Activated CD4-positive, alpha-beta T cell treated with anti-CD3 and anti-CD28 coated beads for 36 hours (primary cell): ENCODE data around the gene XK. TPM values are rescaled to one million over a fixed set of nuclear protein-coding genes. Genes with fewer than 3 reads are reported as not detected.
"Not testable (repeated sequence)": the region's sequence is repeated elsewhere in the genome, so short reads cannot be mapped to it uniquely, and the experiment has no call there.

Experiments used
- ATAC-seq: fragments of 200-7000 bp; cut with Tn5 transposase; one replicate; pipeline ENCODE4 v1.10.0; 2021; ENCODE audit warnings: mild to moderate bottlenecking, moderate library complexity
- CTCF ChIA-PET: fragments of 350-600 bp; sonication (Branson Sonifier 250); formaldehyde crosslinking; loops from one replicate; lab custom pipeline; 2021; ENCODE audit warnings: antibody characterized with exemption; lab: Charles Lee
- POLR2A ChIA-PET: fragments of 350-600 bp; sonication (Branson Sonifier 250); formaldehyde crosslinking; loops from one replicate; lab custom pipeline; 2021; ENCODE audit warnings: antibody characterized with exemption, inconsistent platforms; lab: Charles Lee
- DNase-seq: peaks from one replicate; pipeline ENCODE4 v3.0.0-alpha.2; 2020
- H3K27ac Mint-ChIP-seq: one replicate; pipeline ENCODE4 v1.8.0; 2021; ENCODE audit warnings: mixed read lengths
- H3K27me3 Mint-ChIP-seq: one replicate; pipeline ENCODE4 v1.8.0; 2021; ENCODE audit warnings: mixed read lengths
- H3K36me3 Mint-ChIP-seq: one replicate; pipeline ENCODE4 v1.8.0; 2021; ENCODE audit warnings: low read depth, mixed read lengths
- H3K4me1 Mint-ChIP-seq: one replicate; pipeline ENCODE4 v1.8.0; 2021; ENCODE audit warnings: mixed read lengths
- H3K4me3 Mint-ChIP-seq: one replicate; pipeline ENCODE4 v1.8.0; 2021; ENCODE audit warnings: mild to moderate bottlenecking, moderate library complexity, mixed read lengths
- H3K9me3 Mint-ChIP-seq: one replicate; pipeline ENCODE4 v1.8.0; 2021; ENCODE audit warnings: low read depth, mixed read lengths
- intact Hi-C, 2 experiments: fragments of 100-400 bp; cut with DNase I in 1 of 2; cut with micrococcal nuclease in 1 of 2; formaldehyde crosslinking; loops; one replicate each; pipeline versions ENCODE4 v1.14.2 to v1.15.1; 2022 to 2024; cut with DNase I, micrococcal nuclease
- total RNA-seq, 2 experiments: library from RNA; stranded (reverse); gene quantifications; one replicate each; pipeline ENCODE4 v1.2.3, GENCODE V29; 2021

XK gene
- total RNA-seq = under 1 TPM in 1 of 2 experiments, not detected in 1; 0.07 TPM

- no peaks in the 10 kb centered on the region for H3K36me3 Mint-ChIP-seq
- POLR2A ChIA-PET = no interaction called here
- peak within 1 kb of the TSS; percentile 46 for H3K4me3 Mint-ChIP-seq
Observed at GRCh38 chrX:37685381-37686359, at the start of gene XK. Gene XK, plus strand, starts transcription at chrX:37685791. Its CDS starts 171 bp downstream, at chrX:37685962.

GRCh38 chrX:37638047-37638446, 47.5 kb upstream of the XK start:
- POLR2A ChIA-PET = no interaction called here
- Mint-ChIP-seq H3K4me3 (no peak overlapping the region), H3K4me1 (no peaks in the 10 kb centered on the region), H3K36me3 (no peaks in the 10 kb centered on the region), H3K27me3 (no peaks in the 10 kb centered on the region), H3K27ac (no peak overlapping the region), H3K9me3 (no peaks in the 10 kb centered on the region)
- intact Hi-C loops = no loop called here
- ATAC-seq (no peak), DNase-seq (no peak)
- CTCF ChIA-PET = no interaction called here

More at GRCh38 chrX:37685381-37686359, at the start of gene XK:
- ATAC-seq (peak; percentile 79), DNase-seq (peak; percentile 69)
- CTCF ChIA-PET = interaction anchor here (0.6 kb wide), 1 partner anchor 317 kb away, joined by 3 read pairs; no protein-coding TSS in a partner anchor
- Mint-ChIP-seq H3K27ac (no peak within 1 kb of the TSS), H3K27me3 (no peaks in the 10 kb centered on the region), H3K9me3 (no peaks in the 10 kb centered on the region), H3K4me1 (no peaks in the 10 kb centered on the region)
- intact Hi-C loops = loop anchor here in 1 of 2 experiments (10.0 kb wide), 1 partner anchor 149 kb away; no protein-coding TSS in a partner anchor

GRCh38 chrX:37640142-37640541, 45.4 kb upstream of the XK start:
- Mint-ChIP-seq H3K27me3 (no peaks in the 10 kb centered on the region), H3K9me3 (no peaks in the 10 kb centered on the region), H3K4me1 (no peaks in the 10 kb centered on the region), H3K36me3 (no peaks in the 10 kb centered on the region), H3K4me3 (no peak overlapping the region), H3K27ac (no peak overlapping the region)
- intact Hi-C loops = no loop called here
- ChIA-PET POLR2A (no interaction called here), CTCF (no interaction called here)
- DNase-seq (no peak), ATAC-seq (no peak)

GRCh38 chrX:37641859-37642258, 43.7 kb upstream of the XK start:
- Mint-ChIP-seq H3K27me3 (no peaks in the 10 kb centered on the region), H3K4me1 (no peaks in the 10 kb centered on the region), H3K4me3 (no peak overlapping the region), H3K36me3 (no peaks in the 10 kb centered on the region), H3K9me3 (no peaks in the 10 kb centered on the region), H3K27ac (no peak overlapping the region)
- DNase-seq = no peak
- ChIA-PET POLR2A (no interaction called here), CTCF (no interaction called here)
- ATAC-seq = no peak
- intact Hi-C loops = no loop called here

- ATAC-seq = no peak
- Mint-ChIP-seq H3K27me3 (no peaks in the 10 kb centered on the region), H3K4me3 (no peak overlapping the region), H3K27ac (no peak overlapping the region), H3K4me1 (no peaks in the 10 kb centered on the region), H3K9me3 (no peaks in the 10 kb centered on the region), H3K36me3 (no peaks in the 10 kb centered on the region)
- ChIA-PET POLR2A (no interaction called here), CTCF (no interaction called here)
- DNase-seq = no peak
- intact Hi-C loops = no loop called here
Observed at GRCh38 chrX:37644381-37645305, 40.9 kb upstream of the XK start.

GRCh38 chrX:37646254-37646653, 39.3 kb upstream of the XK start:
- intact Hi-C loops = no loop called here
- H3K27ac Mint-ChIP-seq = no peak overlapping the region
- CTCF ChIA-PET = no interaction called here
- ATAC-seq (no peak), DNase-seq (no peak)
- no peaks in the 10 kb centered on the region for H3K36me3 Mint-ChIP-seq
- H3K4me3 Mint-ChIP-seq = no peak overlapping the region
- POLR2A ChIA-PET = no interaction called here
- no peaks in the 10 kb centered on the region for H3K9me3 Mint-ChIP-seq
- H3K4me1 Mint-ChIP-seq = no peaks in the 10 kb centered on the region
- H3K27me3 Mint-ChIP-seq = no peaks in the 10 kb centered on the region

- H3K36me3 Mint-ChIP-seq, ATAC-seq, H3K27me3 Mint-ChIP-seq, H3K9me3 Mint-ChIP-seq, H3K27ac Mint-ChIP-seq, intact Hi-C loops, H3K4me1 Mint-ChIP-seq, POLR2A ChIA-PET, DNase-seq, H3K4me3 Mint-ChIP-seq, CTCF ChIA-PET: not testable (repeated sequence)
Observed at GRCh38 chrX:37650879-37651278, 34.7 kb upstream of the XK start.

GRCh38 chrX:37651921-37652452, 33.6 kb upstream of the XK start:
- Mint-ChIP-seq H3K27ac (no peak overlapping the region), H3K4me1 (no peaks in the 10 kb centered on the region), H3K4me3 (no peak overlapping the region), H3K9me3 (no peaks in the 10 kb centered on the region), H3K27me3 (no peaks in the 10 kb centered on the region), H3K36me3 (no peaks in the 10 kb centered on the region)
- intact Hi-C loops = no loop called here
- ChIA-PET CTCF (no interaction called here), POLR2A (no interaction called here)
- DNase-seq (peak; percentile 13), ATAC-seq (no peak)

- Mint-ChIP-seq H3K4me3 (no peak overlapping the region), H3K27ac (no peak overlapping the region), H3K36me3 (no peaks in the 10 kb centered on the region), H3K27me3 (no peaks in the 10 kb centered on the region), H3K9me3 (no peaks in the 10 kb centered on the region), H3K4me1 (no peaks in the 10 kb centered on the region)
- ChIA-PET POLR2A (no interaction called here), CTCF (no interaction called here)
- intact Hi-C loops = no loop called here
- DNase-seq (no peak), ATAC-seq (no peak)
Observed at GRCh38 chrX:37652589-37653231, 32.9 kb upstream of the XK start.

GRCh38 chrX:37653397-37654085, 32.0 kb upstream of the XK start:
- Mint-ChIP-seq H3K27me3 (no peaks in the 10 kb centered on the region), H3K36me3 (no peaks in the 10 kb centered on the region), H3K27ac (no peak overlapping the region), H3K4me3 (no peak overlapping the region), H3K9me3 (no peaks in the 10 kb centered on the region), H3K4me1 (no peaks in the 10 kb centered on the region)
- CTCF ChIA-PET = no interaction called here
- POLR2A ChIA-PET = no interaction called here
- ATAC-seq = no peak
- DNase-seq = no peak
- intact Hi-C loops = no loop called here
